ENCODE data around the gene DGKH.

DNA sequence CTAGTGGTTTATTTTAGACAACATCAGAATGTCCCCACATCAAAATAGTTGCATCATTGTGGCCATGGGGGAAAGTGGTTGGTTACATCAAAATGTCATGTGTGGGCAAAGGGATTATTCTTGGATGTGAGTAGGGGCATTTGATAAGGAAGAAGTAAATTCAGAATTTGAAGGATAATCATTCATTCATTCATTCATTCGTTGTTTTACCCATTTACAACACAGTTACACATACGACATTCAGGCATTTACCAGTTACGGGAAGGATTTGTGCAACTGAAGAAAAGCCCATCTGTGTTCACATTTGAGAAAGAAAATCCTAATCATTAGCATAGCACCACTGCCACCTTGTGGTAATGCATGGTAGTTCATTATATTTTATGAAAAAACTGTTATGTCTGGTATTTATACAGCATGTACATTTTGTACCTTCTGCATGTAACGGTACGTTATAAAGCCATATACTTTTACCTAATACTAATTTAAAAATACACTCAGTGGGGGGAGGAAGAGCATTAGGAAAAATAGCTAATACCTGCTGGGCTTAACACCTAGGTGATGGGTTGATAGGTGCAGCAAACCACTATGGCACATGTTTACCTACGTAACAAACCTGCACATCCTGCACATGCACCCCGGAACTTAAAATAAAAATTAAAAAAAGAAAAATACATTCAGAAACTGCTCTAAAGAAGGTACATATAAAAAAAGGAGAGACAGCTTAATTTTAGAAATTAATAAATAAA is 62.1 kb downstream of the DGKH start:
- TF ChIP-seq CTCF (IDR thresholded peaks at IDR 0.05): peak; percentile 68 to 86 (median 86)
- no peak for TF ChIP-seq EP300 (IDR thresholded peaks at IDR 0.05)
- no peak for TF ChIP-seq POLR2A (IDR thresholded peaks at IDR 0.05)

Measured in ovary (tissue), 3 donors.